ENCODE measurements around the gene RAD51B.
"Not testable (repeated sequence)": the region's sequence is repeated elsewhere in the genome, so short reads cannot be mapped to it uniquely, and the experiment has no call there.

Gene RAD51B

GRCh38 chr14:68219407-68219806, 399.8 kb downstream of the RAD51B start:
- no peak for DNase-seq

- DNase-seq = not testable (repeated sequence)
Observed at GRCh38 chr14:68221046-68221445, 401.5 kb downstream of the RAD51B start.

- no peak for DNase-seq
Observed at GRCh38 chr14:68222154-68222553, 402.6 kb downstream of the RAD51B start.

- no peak for DNase-seq
Observed at GRCh38 chr14:68222726-68223125, 403.1 kb downstream of the RAD51B start.

GRCh38 chr14:68223631-68224030, 404.1 kb downstream of the RAD51B start:
- no peak for DNase-seq

- no peak for DNase-seq
Observed at GRCh38 chr14:68225321-68225720, 405.7 kb downstream of the RAD51B start.

- DNase-seq = no peak
Observed at GRCh38 chr14:68226523-68226922, 406.9 kb downstream of the RAD51B start.

GRCh38 chr14:68228656-68229055, 409.1 kb downstream of the RAD51B start:
- no peak for DNase-seq

GRCh38 chr14:68229423-68230100, 410.0 kb downstream of the RAD51B start:
- no peak for DNase-seq

- DNase-seq = no peak
Observed at GRCh38 chr14:68230202-68230949, 410.8 kb downstream of the RAD51B start.

GRCh38 chr14:68230950-68231717, 411.6 kb downstream of the RAD51B start:
- DNase-seq = no peak

- no peak for DNase-seq
Observed at GRCh38 chr14:68231898-68232297, 412.3 kb downstream of the RAD51B start.

GRCh38 chr14:68232300-68233055, 412.9 kb downstream of the RAD51B start:
- DNase-seq = no peak

- DNase-seq = no peak
Observed at GRCh38 chr14:68233101-68233784, 413.7 kb downstream of the RAD51B start.

- DNase-seq = no peak
Observed at GRCh38 chr14:68234101-68234905, 414.7 kb downstream of the RAD51B start.

GRCh38 chr14:68235011-68235410, 415.4 kb downstream of the RAD51B start:
- DNase-seq = no peak

GRCh38 chr14:68236582-68237458, 417.2 kb downstream of the RAD51B start:
- DNase-seq = no peak

- no peak for DNase-seq
Observed at GRCh38 chr14:68238551-68238950, 419.0 kb downstream of the RAD51B start.

GRCh38 chr14:68238976-68239375, 419.4 kb downstream of the RAD51B start:
- DNase-seq = no peak

- DNase-seq = no peak
Observed at GRCh38 chr14:68239988-68240771, 420.6 kb downstream of the RAD51B start.
